Measurements from ENCODE around the gene ACOT7. TPM values are rescaled to one million over a fixed set of nuclear protein-coding genes. Genes with fewer than 3 reads are reported as not detected.

The ACOT7 gene
- total RNA-seq, 1 donor from 2014 or later: 175 TPM

GRCh38 chr1:6385488-6386191 is 7.9 kb downstream of the ACOT7 start:
- H3K4me3 Mint-ChIP-seq (ENCODE audit: unreplicated experiment): peak overlapping the region; percentile 76
- H3K27ac Mint-ChIP-seq (ENCODE audit: unreplicated experiment): peak overlapping the region; percentile 22

GRCh38 chr1:6384962-6385361 is 8.6 kb downstream of the ACOT7 start:
- peaks cover 15% of the 10 kb centered on the region for H3K4me1 Mint-ChIP-seq (ENCODE audit: low read depth, unreplicated experiment)
- no peak for DNase-seq
- TF ChIP-seq, protein P1, sequence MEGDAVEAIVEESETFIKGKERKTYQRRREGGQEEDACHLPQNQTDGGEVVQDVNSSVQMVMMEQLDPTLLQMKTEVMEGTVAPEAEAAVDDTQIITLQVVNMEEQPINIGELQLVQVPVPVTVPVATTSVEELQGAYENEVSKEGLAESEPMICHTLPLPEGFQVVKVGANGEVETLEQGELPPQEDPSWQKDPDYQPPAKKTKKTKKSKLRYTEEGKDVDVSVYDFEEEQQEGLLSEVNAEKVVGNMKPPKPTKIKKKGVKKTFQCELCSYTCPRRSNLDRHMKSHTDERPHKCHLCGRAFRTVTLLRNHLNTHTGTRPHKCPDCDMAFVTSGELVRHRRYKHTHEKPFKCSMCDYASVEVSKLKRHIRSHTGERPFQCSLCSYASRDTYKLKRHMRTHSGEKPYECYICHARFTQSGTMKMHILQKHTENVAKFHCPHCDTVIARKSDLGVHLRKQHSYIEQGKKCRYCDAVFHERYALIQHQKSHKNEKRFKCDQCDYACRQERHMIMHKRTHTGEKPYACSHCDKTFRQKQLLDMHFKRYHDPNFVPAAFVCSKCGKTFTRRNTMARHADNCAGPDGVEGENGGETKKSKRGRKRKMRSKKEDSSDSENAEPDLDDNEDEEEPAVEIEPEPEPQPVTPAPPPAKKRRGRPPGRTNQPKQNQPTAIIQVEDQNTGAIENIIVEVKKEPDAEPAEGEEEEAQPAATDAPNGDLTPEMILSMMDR (IDR thresholded peaks at IDR 0.05; ENCODE audit: partially characterized antibody, unreplicated experiment): no peak
- peak overlapping the region; percentile 7 for H3K4me3 Mint-ChIP-seq (ENCODE audit: unreplicated experiment)
- peaks cover 3% of the 10 kb centered on the region for H3K27me3 Mint-ChIP-seq (ENCODE audit: unreplicated experiment)
- no peak overlapping the region for H3K27ac Mint-ChIP-seq (ENCODE audit: unreplicated experiment)
- peaks cover 5% of the 10 kb centered on the region for H3K36me3 Mint-ChIP-seq (ENCODE audit: unreplicated experiment)
- H3K9me3 Mint-ChIP-seq (ENCODE audit: unreplicated experiment): peaks cover 4% of the 10 kb centered on the region

More at GRCh38 chr1:6385488-6386191, 7.9 kb downstream of the ACOT7 start:
- peaks cover 4% of the 10 kb centered on the region for H3K9me3 Mint-ChIP-seq (ENCODE audit: unreplicated experiment)
- TF ChIP-seq, protein P1 (IDR thresholded peaks at IDR 0.05; ENCODE audit: partially characterized antibody, unreplicated experiment): no peak
- peak; percentile 71 for DNase-seq
- peaks cover 3% of the 10 kb centered on the region for H3K27me3 Mint-ChIP-seq (ENCODE audit: unreplicated experiment)
- peaks cover 15% of the 10 kb centered on the region for H3K4me1 Mint-ChIP-seq (ENCODE audit: low read depth, unreplicated experiment)
- H3K36me3 Mint-ChIP-seq (ENCODE audit: unreplicated experiment): peaks cover 5% of the 10 kb centered on the region

DNA sequence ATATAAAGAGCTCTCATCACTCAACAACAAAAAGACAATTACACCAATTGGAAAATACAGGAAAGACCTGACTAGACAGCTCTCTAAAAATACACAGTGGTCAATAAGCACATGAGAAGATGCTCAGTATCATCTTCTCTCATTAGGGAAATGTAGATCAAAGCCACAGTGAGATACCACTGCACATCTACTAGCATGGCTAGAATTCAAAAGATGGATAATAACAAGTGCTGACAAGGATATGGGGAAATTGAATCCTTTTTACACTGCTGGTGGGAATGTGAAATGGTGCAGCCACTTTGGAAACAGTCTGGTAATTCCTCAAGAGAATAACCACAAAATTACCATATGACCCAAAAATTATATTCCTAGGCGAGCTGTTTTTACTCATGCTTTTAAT is 9.4 kb downstream of the ACOT7 start:
- H3K9me3 Mint-ChIP-seq (ENCODE audit: unreplicated experiment): peaks cover 4% of the 10 kb centered on the region
- H3K4me3 Mint-ChIP-seq (ENCODE audit: unreplicated experiment): no peak overlapping the region
- peaks cover 5% of the 10 kb centered on the region for H3K27me3 Mint-ChIP-seq (ENCODE audit: unreplicated experiment)
- H3K36me3 Mint-ChIP-seq (ENCODE audit: unreplicated experiment): peaks cover 5% of the 10 kb centered on the region
- H3K4me1 Mint-ChIP-seq (ENCODE audit: low read depth, unreplicated experiment): peaks cover 14% of the 10 kb centered on the region
- TF ChIP-seq, protein P1 (IDR thresholded peaks at IDR 0.05; ENCODE audit: partially characterized antibody, unreplicated experiment): no peak
- DNase-seq: no peak
- H3K27ac Mint-ChIP-seq (ENCODE audit: unreplicated experiment): no peak overlapping the region

- TF ChIP-seq, protein P1 (IDR thresholded peaks at IDR 0.05; ENCODE audit: partially characterized antibody, unreplicated experiment): no peak
- Mint-ChIP-seq H3K4me3 (ENCODE audit: unreplicated experiment) (no peak overlapping the region), H3K27me3 (ENCODE audit: unreplicated experiment) (peaks cover 4% of the 10 kb centered on the region), H3K9me3 (ENCODE audit: unreplicated experiment) (peaks cover 4% of the 10 kb centered on the region), H3K27ac (ENCODE audit: unreplicated experiment) (no peak overlapping the region), H3K4me1 (ENCODE audit: low read depth, unreplicated experiment) (peaks cover 4% of the 10 kb centered on the region), H3K36me3 (ENCODE audit: unreplicated experiment) (peaks cover 5% of the 10 kb centered on the region)
- DNase-seq: no peak
Observed at GRCh38 chr1:6380037-6380436, 13.5 kb downstream of the ACOT7 start.

GRCh38 chr1:6378096-6378746 is 15.3 kb downstream of the ACOT7 start:
- Mint-ChIP-seq H3K27ac (ENCODE audit: unreplicated experiment) (peak overlapping the region; percentile 86), H3K4me1 (ENCODE audit: low read depth, unreplicated experiment) (peaks cover 4% of the 10 kb centered on the region), H3K9me3 (ENCODE audit: unreplicated experiment) (peaks cover 4% of the 10 kb centered on the region), H3K36me3 (ENCODE audit: unreplicated experiment) (no peaks in the 10 kb centered on the region), H3K4me3 (ENCODE audit: unreplicated experiment) (no peak overlapping the region), H3K27me3 (ENCODE audit: unreplicated experiment) (peaks cover 4% of the 10 kb centered on the region)
- TF ChIP-seq, protein P1 (IDR thresholded peaks at IDR 0.05; ENCODE audit: partially characterized antibody, unreplicated experiment): no peak
- peak; percentile 68 for DNase-seq
